Stimulated activated CD4-positive, alpha-beta T cell treated with anti-CD3 and anti-CD28 coated beads, Interleukin-1b, Interleukin-23, amount 100 ng/mL, for 48 hours (primary cell): ENCODE data around the gene OXGR1.

ENCODE experiments used
- DNase-seq: peaks from one replicate; pipeline ENCODE4 v3.0.0-alpha.2; 2020

OXGR1 gene

DNA sequence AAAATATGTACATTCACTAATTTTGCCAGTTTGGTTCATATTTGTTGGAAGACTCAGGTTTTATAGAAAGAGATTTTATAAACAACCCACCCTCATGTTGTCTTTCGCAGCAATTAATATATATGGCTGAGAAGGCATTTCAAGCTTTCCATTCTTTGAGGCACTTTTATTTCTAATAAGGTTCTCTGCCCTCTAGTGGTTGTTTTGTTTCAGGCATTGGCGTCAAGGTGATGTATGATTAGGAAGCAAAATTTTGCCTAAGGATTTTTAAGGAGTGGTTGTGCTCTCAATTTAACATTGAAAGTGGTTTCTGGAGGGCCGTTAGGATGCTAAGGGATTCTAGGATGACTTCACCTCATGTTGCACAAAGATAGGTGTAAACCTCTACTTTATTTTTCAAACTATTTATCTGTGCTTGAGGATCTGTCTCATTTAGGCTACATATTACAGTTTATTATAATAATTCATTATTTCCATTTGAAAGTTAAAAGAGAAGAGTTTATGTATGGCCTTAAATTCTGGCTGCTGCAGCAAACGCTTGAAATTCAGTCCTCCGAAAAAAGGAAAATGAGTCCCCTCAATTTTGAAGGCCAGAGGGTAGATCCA lies 35.9 kb downstream of the OXGR1 start:
- DNase-seq, result no peak

DNA sequence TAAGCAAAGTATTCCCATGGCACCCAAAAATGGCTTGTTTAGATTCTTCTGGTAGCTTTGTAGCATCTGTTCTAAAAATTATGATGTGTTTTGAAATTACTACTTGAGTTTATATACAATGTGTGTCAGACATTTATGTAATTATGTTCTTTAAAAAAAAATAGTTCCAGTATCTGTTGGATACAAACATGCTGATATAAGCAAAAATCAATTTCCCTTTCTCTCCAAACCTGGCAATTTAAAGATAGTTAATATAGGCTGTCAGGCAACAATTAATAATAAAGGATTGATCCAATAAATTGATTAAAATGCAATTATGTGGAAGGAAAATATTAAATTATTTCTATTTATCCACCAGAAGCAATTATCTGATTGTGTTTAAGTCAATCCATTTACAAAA lies 41.7 kb downstream of the OXGR1 start:
- no peak for DNase-seq

DNA sequence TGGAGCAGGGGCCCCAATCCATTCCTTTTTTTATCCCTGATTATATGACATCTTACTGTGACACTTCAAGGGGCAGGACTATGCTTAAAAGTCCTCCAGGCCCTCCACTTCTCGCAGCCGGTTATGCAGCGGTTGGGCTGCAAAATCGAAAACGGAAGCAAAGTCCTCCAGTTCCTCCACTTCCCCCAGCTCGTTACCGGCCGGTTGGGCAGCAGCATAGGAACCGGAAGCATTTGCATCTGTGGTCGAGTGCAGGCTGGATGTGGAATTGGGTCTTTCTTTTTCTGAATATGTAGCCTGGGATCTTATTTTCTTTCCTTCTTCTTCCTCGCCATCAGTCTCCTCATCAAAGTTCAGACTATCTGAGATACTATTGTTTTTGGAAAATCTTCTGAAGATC lies 46.1 kb downstream of the OXGR1 start:
- DNase-seq, result no peak

DNA sequence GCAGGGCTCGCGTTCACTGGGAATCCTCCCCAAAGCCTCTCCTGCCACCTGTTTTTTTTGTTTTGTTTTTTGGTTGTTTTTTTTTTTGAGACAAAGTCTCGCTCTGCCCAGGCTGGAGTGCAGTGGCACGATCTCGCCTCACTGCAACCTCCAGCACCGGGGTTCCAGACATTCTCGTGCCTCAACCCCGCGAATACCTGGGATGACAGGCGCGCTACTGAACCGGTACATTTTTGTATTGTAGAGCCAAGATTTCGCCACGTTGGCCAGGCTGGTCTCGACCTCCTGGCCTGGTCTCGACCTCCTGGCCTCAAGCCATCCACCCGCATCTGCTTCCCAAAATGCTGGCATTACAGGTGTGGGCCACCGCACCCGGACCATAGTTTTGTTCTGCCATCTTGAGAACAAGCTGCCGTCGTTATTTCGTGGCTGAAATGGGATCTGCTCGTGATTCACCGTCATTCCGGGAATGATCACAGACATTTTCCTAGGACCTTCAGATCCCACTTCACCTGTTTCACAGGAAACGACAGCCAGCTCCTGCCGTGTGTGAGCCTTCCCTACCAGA lies 46.8 kb downstream of the OXGR1 start:
- no peak for DNase-seq

DNA sequence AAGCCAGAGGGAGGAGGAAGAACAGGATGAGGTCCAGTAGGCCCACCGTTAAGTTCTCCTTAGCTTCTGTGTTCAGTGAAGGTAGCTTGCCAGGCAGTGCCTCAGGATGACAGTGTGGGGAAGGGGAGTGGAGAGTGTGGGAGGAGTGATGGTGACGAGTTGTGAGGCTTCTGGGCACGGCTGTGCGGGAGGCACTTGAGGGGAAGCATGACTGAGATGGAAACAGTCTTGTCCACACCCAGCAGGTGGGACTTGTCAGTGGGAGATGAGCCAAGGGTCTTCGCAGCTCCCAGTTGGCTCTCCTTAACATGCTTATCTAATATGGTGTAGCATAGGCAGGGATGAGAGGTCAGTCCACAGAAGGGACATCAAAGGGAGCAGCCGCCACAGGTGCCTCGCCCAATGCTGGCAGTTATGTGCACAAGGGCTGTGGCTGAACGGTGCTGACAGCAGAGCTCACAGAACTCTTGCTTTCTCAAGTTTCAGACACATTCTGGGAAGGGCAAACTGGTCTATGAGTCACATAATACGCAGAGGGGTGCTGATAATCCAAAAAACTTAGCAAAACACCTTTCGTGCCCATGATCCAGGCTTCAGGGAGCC lies 47.5 kb downstream of the OXGR1 start:
- DNase-seq, result no peak

DNA sequence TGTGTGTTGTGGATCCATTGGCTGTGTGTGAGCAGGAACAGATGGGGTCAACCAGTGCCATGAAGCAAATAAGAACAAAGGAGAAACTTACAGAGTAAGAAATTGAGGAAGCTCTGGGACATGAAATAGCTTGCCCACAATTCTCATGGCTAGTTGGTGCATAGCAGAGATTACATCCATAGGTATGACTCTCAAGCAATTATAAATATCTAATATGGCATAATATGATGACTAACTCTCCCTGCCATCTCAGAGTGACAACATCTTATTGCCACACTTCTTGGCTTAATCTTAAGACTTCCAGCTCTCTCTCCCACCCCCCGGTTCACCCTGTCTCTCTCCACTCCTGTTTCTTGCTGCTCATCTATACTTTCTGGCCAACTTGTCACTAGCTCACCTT lies 53.3 kb downstream of the OXGR1 start:
- no peak for DNase-seq

DNA sequence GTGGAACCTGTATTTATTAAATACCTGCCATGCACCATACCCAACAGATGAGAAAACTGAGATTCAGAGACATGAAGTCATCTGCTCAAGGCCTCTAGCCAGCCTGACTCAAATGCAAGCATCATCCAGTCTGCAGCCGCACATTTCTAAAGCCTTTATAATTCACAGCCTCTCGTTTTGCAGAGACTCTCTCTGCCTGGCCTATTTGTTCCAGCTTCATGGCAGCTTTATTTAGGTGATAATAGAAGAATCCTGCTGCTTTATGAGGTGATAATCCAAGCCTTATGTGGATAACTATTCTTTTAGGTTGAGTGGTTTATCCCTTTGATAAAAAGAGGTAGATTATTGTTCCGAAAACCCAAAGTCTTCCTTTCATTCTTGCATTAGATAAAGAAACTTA lies 58.4 kb downstream of the OXGR1 start:
- DNase-seq, result no peak
